ENCODE results near the gene HINT3. TPM values are rescaled to one million over a fixed set of nuclear protein-coding genes. Genes with fewer than 3 reads are reported as not detected.

Gene HINT3
- total and polyA plus RNA-seq, 8 donors, result 2.6 to 15.7 (median 11.0) TPM

DNA sequence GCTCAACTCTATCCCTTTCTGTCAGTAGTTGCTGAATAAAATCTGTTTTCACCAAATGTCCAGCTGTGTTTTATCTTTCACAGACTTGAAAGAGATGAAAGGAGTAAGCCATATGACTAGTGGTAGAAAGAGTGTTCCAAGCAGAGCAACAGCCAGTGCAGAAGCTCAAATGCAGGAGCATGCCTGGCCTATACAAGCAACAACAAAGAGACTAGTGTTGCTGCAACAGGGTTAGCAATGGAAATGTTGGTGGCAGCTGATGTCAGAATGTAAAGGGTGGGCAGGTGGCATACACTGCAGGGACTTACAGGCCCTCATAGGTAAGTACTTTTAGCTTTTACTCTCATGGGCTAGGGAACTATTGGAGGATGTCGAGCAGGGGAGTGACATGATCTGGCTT is 5.2 kb upstream of the HINT3 start:
- ATAC-seq, result no peak
- no peak for DNase-seq
- no peaks in the 10 kb centered on the region for H3K9me3 ChIP-seq
- H3K36me3 ChIP-seq, result no peaks in the 10 kb centered on the region
- no peaks in the 10 kb centered on the region for H3K27me3 ChIP-seq
- TF ChIP-seq, protein P1, sequence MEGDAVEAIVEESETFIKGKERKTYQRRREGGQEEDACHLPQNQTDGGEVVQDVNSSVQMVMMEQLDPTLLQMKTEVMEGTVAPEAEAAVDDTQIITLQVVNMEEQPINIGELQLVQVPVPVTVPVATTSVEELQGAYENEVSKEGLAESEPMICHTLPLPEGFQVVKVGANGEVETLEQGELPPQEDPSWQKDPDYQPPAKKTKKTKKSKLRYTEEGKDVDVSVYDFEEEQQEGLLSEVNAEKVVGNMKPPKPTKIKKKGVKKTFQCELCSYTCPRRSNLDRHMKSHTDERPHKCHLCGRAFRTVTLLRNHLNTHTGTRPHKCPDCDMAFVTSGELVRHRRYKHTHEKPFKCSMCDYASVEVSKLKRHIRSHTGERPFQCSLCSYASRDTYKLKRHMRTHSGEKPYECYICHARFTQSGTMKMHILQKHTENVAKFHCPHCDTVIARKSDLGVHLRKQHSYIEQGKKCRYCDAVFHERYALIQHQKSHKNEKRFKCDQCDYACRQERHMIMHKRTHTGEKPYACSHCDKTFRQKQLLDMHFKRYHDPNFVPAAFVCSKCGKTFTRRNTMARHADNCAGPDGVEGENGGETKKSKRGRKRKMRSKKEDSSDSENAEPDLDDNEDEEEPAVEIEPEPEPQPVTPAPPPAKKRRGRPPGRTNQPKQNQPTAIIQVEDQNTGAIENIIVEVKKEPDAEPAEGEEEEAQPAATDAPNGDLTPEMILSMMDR (IDR thresholded peaks at IDR 0.05), result no peak
- no peak for FAIRE-seq
- no peak overlapping the region for H3K27ac ChIP-seq
- H3K4me3 ChIP-seq, result no peak overlapping the region
- WGBS, 2 donors, result 67 to 70% methylated on average over 1 of the region's 1 CpG
- intact Hi-C loops (cut with DNase I), result loop anchor here in 1 of 3 donors (10.0 kb wide), 1 partner anchor 167 kb away; no protein-coding TSS in a partner anchor
- peaks cover 3 to 7% (median 4%) of the 10 kb centered on the region in 3 donors for H3K4me1 ChIP-seq

DNA sequence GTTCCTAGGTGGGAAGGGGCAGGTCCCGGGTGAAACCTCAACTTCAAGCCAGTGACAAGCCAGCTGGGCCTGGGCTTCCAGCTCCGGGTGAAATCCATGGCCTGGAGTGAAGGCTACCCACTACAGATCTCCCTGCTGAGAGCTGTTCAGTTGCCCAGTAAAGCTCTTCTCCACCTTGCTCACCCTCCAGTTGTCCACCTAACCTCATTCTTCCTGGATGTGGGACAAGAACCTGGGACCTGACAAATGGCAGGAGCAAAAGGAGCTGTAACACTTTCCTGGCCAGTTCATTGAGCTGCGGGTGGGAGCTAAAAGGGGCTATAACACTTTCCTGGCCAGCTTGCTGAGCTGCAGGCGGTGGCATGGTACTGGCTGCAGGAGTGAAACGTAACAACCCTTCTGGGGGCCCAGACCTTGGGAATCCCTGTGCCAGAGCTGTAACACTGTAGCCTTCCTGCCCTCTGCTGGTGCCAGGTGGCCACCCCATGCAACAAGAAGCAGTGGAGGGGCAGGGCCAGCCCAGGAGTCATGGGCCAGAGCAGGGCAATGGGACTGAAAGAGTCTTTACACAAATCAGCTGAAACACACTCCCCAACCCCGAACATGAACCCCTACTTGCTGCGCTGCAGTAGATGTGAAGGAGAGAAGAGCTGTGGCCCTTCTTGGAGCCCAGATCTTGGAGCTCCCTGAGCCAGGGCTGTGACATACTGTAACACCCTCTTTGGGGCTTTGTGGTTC is 3.6 kb upstream of the HINT3 start:
- Histone ChIP-seq H3K4me1 (peaks cover 4 to 6% (median 4%) of the 10 kb centered on the region in 3 donors), H3K36me3 (no peaks in the 10 kb centered on the region), H3K9me3 (no peaks in the 10 kb centered on the region), H3K27me3 (no peaks in the 10 kb centered on the region), H3K27ac (no peak overlapping the region), H3K4me3 (no peak overlapping the region)
- TF ChIP-seq, protein P1 (IDR thresholded peaks at IDR 0.05), result no peak
- ATAC-seq, result no peak
- FAIRE-seq, result no peak
- intact Hi-C loops (cut with DNase I), result loop anchor here in 1 of 3 donors (10.0 kb wide), 1 partner anchor 168 kb away; no protein-coding TSS in a partner anchor
- WGBS, 2 donors, result 85 to 88% methylated on average over 7 of the region's 7 CpGs
- peak in 2 of 6 donors; percentile 21 for DNase-seq

DNA sequence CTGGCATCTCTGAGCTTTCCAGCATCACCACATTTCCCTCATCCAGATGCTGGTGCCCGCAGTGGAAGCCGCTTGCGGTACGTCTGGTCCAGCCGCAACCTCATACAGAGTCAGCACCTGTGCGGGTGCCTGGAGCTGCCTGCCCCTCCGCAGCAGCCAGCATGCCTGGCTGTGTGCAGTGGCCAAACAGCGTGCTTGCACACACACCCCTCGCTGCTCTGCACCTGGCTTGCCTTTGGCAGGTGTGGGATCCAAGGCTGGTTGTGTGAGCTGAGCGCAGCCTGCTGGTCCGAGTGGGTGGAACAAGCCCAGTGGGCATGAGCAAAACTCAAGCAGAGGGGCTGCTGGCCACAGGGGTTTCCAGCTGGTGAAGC is 3.1 kb upstream of the HINT3 start:
- TF ChIP-seq, protein P1 (IDR thresholded peaks at IDR 0.05), result peak in 2 of 4 donors; percentile 40 to 42
- ATAC-seq, result peak in 3 of 4 donors; percentile 52 to 64 (median 54)

DNA sequence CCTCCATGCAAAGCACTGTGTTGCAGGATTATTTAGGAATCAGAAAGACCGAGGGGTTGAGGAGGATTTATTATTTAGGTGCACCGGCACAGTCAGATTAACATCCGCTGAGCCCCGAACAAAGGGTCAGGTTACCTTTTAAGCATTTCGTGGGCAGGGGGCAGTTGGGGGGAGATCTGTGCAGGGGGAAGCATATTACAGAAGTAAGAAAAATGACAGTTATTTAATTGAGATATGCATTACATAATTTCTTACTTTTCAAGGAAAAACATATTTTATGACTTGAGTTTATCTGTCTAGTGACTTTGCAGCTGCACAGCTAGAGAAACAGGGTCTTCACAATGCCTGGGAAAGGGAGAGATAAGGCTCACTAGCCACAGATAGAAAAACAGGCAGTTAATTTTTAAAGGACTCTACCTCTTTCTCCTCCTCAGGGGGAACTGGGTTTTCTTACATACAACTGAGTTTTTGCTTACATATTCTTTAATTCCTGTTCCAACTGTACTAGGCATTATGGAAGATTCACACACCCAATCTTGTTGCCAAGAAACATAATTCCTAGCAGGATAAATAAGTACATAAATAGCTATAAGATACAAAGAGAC is 1.7 kb upstream of the HINT3 start:
- intact Hi-C loops (cut with DNase I), result loop anchor here in 1 of 3 donors (10.0 kb wide), 1 partner anchor 170 kb away; no protein-coding TSS in a partner anchor
- Histone ChIP-seq H3K36me3 (no peaks in the 10 kb centered on the region), H3K27ac (no peak overlapping the region), H3K9me3 (no peaks in the 10 kb centered on the region), H3K4me1 (peaks cover 4 to 20% (median 16%) of the 10 kb centered on the region in 3 donors), H3K4me3 (no peak overlapping the region), H3K27me3 (no peaks in the 10 kb centered on the region)
- TF ChIP-seq, protein P1 (IDR thresholded peaks at IDR 0.05), result no peak
- DNase-seq (no peak), ATAC-seq (no peak), FAIRE-seq (no peak)
- 29 to 48% methylated on average over 5 of the region's 5 CpGs for WGBS, 2 donors

More for the DNA sequence above, 3.1 kb upstream of the HINT3 start:
- DNase-seq, result peak; percentile 57 to 83 (median 68)
- H3K9me3 ChIP-seq, result no peaks in the 10 kb centered on the region
- FAIRE-seq, result no peak
- no peaks in the 10 kb centered on the region for H3K36me3 ChIP-seq
- no peaks in the 10 kb centered on the region for H3K27me3 ChIP-seq
- H3K4me1 ChIP-seq, result peaks cover 4 to 11% (median 9%) of the 10 kb centered on the region in 3 donors
- H3K27ac ChIP-seq, result no peak overlapping the region
- intact Hi-C loops (cut with DNase I), result loop anchor here in 1 of 3 donors (10.0 kb wide), 1 partner anchor 169 kb away; no protein-coding TSS in a partner anchor
- no peak overlapping the region for H3K4me3 ChIP-seq
- WGBS, 2 donors, result 31 to 47% methylated on average over 11 of the region's 11 CpGs
